ENCODE measurements around the gene ICAM5. TPM values are rescaled to one million over a fixed set of nuclear protein-coding genes. Genes with fewer than 3 reads are reported as not detected.

ICAM5 gene
- total RNA-seq, 1 experiment from 2014 or later: 8.0 TPM

DNA sequence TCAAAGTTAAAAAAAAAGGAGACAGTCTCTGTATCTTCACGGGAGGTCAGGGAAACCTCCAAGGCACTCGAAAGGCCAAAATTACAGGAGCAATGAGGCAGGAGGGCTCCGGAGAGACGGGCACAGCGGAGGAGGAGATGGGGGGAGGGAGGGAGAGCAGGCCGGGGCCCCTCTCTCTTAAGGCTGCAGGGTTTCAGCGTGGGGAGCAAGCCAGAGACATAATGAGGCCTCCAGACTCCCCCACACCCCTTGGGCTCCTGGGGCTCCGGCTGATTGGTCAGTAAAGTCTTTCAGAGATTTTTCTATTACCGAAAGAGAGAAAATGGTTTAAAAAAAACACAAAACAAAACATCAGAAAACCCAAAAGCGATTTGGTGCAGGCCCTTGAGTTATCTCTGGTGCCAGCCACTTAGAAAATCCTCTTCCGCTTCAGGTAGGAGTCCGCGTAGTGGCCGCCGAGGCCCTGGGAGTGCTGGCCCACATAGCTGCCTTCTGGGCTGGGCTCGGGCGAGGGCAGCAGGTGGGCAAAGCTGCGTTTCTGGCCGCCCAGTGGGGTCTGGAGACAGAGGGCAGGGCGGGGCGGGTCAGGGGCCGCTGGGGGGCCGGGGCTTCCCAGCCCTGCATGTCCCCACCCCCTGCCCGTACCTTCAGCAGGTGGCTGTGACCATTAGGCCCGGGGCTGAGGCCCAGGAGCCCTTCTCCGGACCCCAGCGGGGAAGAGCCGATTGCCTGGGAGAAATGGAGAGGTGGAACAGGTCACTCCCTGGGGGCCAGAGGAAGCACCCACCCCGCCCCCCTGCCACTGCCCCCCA, 27.5 kb downstream of the ICAM5 start:
- CTCF ChIA-PET: interaction anchor here (0.7 to 2.8 kb wide), 7 partner anchors 10 to 72 kb away, joined by 3 to 11 read pairs (median 4); partner anchors contain the start of genes ICAM5 and TYK2
- POLR2A ChIA-PET: interaction anchor here (1.1 to 1.2 kb wide), 3 partner anchors 25 to 63 kb away, joined by 3 to 5 read pairs (median 4); partner anchors contain the start of gene TYK2
- no peaks in the 10 kb centered on the region for H3K9me3 Mint-ChIP-seq
- H3K27me3 Mint-ChIP-seq (ENCODE audit: low read depth): no peaks in the 10 kb centered on the region
- TF ChIP-seq PREB (CRISPR knock-in tag; IDR thresholded peaks at IDR 0.05; ENCODE audit: borderline replicate concordance) (no peak), NFATC4 (CRISPR knock-in tag; IDR thresholded peaks at IDR 0.05) (no peak), ZNF121 (CRISPR knock-in tag; IDR thresholded peaks at IDR 0.05) (no peak), TP53 (CRISPR knock-in tag; IDR thresholded peaks at IDR 0.05) (no peak), ZNF423 (CRISPR knock-in tag; IDR thresholded peaks at IDR 0.05) (no peak)
- no peak overlapping the region for H3K27ac Mint-ChIP-seq
- peaks cover 16% of the 10 kb centered on the region for H3K36me3 Mint-ChIP-seq
- no peak overlapping the region for H3K4me3 Mint-ChIP-seq
- DNase-seq (ENCODE audit: low spot score) (no peak), ATAC-seq (no peak)
- H3K4me1 Mint-ChIP-seq: peaks cover 13% of the 10 kb centered on the region

DNA sequence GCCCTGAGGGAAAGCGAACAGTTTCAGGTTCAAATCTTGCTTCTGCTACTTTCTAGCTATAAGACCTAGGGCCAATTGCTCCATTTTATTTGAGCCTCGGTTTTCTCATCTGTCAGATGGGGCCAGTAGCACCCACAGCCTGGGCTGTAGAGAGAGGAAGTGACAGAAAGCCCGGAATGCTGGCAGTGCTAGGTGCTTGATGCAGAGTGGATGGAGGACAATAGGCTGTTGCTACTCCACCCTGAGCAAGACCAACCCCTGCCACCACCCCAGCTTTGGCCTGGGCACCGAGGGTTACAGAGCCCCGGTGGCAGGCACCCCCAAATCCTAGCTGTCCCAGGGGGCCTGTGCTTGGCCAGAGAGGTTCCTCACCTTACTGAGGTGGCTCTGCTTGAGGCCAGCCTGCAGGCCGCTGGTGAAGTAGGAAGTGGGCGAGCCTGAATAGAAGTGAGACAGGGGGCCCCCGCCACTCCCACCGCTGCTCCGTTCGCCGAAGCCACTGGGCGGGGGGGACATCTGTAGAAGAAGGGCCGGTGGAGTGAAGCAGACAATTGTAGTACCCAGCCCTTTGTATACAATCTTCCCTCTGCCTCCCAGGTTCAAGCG, 28.2 kb downstream of the ICAM5 start:
- H3K4me1 Mint-ChIP-seq: peaks cover 13% of the 10 kb centered on the region
- H3K36me3 Mint-ChIP-seq: peaks cover 16% of the 10 kb centered on the region
- no peak overlapping the region for H3K4me3 Mint-ChIP-seq
- H3K27me3 Mint-ChIP-seq (ENCODE audit: low read depth): no peaks in the 10 kb centered on the region
- no peak for DNase-seq (ENCODE audit: low spot score)
- POLR2A ChIA-PET: interaction anchor here (0.6 kb wide), 1 partner anchor 341 kb away, joined by 4 read pairs; no protein-coding TSS in a partner anchor
- no peaks in the 10 kb centered on the region for H3K9me3 Mint-ChIP-seq
- ATAC-seq: no peak
- no peak overlapping the region for H3K27ac Mint-ChIP-seq
- TF ChIP-seq EMX1 (CRISPR knock-in tag; IDR thresholded peaks at IDR 0.05) (no peak), ZNF425 (CRISPR knock-in tag; conservative IDR thresholded peaks at IDR 0.05) (no peak), PREB (CRISPR knock-in tag; IDR thresholded peaks at IDR 0.05; ENCODE audit: borderline replicate concordance) (no peak), SP1 (CRISPR knock-in tag; conservative IDR thresholded peaks at IDR 0.05) (no peak), IRF1 (CRISPR knock-in tag; IDR thresholded peaks at IDR 0.05) (no peak), ZNF396 (CRISPR knock-in tag; IDR thresholded peaks at IDR 0.05; ENCODE audit: borderline replicate concordance) (no peak), TP53 (CRISPR knock-in tag; IDR thresholded peaks at IDR 0.05) (no peak)
- TF ChIP-seq, protein P1, sequence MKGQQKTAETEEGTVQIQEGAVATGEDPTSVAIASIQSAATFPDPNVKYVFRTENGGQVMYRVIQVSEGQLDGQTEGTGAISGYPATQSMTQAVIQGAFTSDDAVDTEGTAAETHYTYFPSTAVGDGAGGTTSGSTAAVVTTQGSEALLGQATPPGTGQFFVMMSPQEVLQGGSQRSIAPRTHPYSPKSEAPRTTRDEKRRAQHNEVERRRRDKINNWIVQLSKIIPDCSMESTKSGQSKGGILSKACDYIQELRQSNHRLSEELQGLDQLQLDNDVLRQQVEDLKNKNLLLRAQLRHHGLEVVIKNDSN (CRISPR knock-in tag; IDR thresholded peaks at IDR 0.05): no peak
- TF ChIP-seq, protein P2, sequence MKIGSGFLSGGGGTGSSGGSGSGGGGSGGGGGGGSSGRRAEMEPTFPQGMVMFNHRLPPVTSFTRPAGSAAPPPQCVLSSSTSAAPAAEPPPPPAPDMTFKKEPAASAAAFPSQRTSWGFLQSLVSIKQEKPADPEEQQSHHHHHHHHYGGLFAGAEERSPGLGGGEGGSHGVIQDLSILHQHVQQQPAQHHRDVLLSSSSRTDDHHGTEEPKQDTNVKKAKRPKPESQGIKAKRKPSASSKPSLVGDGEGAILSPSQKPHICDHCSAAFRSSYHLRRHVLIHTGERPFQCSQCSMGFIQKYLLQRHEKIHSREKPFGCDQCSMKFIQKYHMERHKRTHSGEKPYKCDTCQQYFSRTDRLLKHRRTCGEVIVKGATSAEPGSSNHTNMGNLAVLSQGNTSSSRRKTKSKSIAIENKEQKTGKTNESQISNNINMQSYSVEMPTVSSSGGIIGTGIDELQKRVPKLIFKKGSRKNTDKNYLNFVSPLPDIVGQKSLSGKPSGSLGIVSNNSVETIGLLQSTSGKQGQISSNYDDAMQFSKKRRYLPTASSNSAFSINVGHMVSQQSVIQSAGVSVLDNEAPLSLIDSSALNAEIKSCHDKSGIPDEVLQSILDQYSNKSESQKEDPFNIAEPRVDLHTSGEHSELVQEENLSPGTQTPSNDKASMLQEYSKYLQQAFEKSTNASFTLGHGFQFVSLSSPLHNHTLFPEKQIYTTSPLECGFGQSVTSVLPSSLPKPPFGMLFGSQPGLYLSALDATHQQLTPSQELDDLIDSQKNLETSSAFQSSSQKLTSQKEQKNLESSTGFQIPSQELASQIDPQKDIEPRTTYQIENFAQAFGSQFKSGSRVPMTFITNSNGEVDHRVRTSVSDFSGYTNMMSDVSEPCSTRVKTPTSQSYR (CRISPR knock-in tag; IDR thresholded peaks at IDR 0.05): no peak
- TF ChIP-seq, protein P3, sequence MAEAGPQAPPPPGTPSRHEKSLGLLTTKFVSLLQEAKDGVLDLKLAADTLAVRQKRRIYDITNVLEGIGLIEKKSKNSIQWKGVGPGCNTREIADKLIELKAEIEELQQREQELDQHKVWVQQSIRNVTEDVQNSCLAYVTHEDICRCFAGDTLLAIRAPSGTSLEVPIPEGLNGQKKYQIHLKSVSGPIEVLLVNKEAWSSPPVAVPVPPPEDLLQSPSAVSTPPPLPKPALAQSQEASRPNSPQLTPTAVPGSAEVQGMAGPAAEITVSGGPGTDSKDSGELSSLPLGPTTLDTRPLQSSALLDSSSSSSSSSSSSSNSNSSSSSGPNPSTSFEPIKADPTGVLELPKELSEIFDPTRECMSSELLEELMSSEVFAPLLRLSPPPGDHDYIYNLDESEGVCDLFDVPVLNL (CRISPR knock-in tag; IDR thresholded peaks at IDR 0.05; ENCODE audit: borderline replicate concordance, low read depth): no peak
- CTCF ChIA-PET: interaction anchor here (0.9 to 1.7 kb wide), 3 partner anchors 29 to 71 kb away, joined by 3 to 5 read pairs (median 4); partner anchors contain the start of gene ICAM5

Data from WTC11 (cell line).